Left ventricle myocardium inferior (tissue), 1 donor: ENCODE measurements around the gene CABLES1. TPM values are rescaled to one million over a fixed set of nuclear protein-coding genes. Genes with fewer than 3 reads are reported as not detected.

Experiments used
- DNase-seq: peaks from one replicate; pipeline ENCODE4 v3.0.0-alpha.2; 2020
- H3K27ac ChIP-seq: fragments of 200-600 bp; replicated peaks from 2 replicates; pipeline ENCODE4 v1.8.0; 2021
- H3K27me3 ChIP-seq: fragments of 200-600 bp; 2 replicates; pipeline ENCODE4 v1.8.0; 2021; ENCODE audit warnings: low read depth
- H3K36me3 ChIP-seq: fragments of 200-600 bp; 2 replicates; pipeline ENCODE4 v1.8.0; 2021
- H3K4me1 ChIP-seq: fragments of 200-600 bp; 2 replicates; pipeline ENCODE4 v1.8.0; 2021
- H3K4me3 ChIP-seq: fragments of 200-600 bp; 2 replicates; pipeline ENCODE4 v1.8.0; 2021; ENCODE audit warnings: mild to moderate bottlenecking, moderate library complexity
- H3K9me3 ChIP-seq: fragments of 200-600 bp; replicated peaks from 2 replicates; pipeline ENCODE4 v1.8.0; 2021
- CTCF ChIP-seq: fragments of 200-600 bp; IDR thresholded peaks from 2 replicates; pipeline ENCODE4 v1.8.0; 2021; ENCODE audit warnings: antibody characterized with exemption, mild to moderate bottlenecking, borderline replicate concordance
- intact Hi-C: fragments of 100-400 bp; cut with micrococcal nuclease; formaldehyde crosslinking; loops from one replicate; pipeline ENCODE4 v1.11.0; 2022
- total RNA-seq: library from RNA; stranded (reverse); fragmentation: NEBNext Ultra II Directional; extraction: Animal tissue kit (Norgen Biotek cat#: 25700); gene quantifications from one replicate; pipeline ENCODE4 v1.2.1, GENCODE V29; 2021
- donor health status: DM: no; HTN: yes; CAD: no; lungs with severe emphysema.

CABLES1 gene
- total RNA-seq, 1 donor from 2014 or later: 2.7 TPM

GRCh38 chr18:23189768-23190661 lies 54.7 kb downstream of the CABLES1 start:
- H3K27me3 ChIP-seq: peaks cover under 1% of the 10 kb centered on the region
- H3K36me3 ChIP-seq: no peaks in the 10 kb centered on the region
- no peak overlapping the region for H3K27ac ChIP-seq
- H3K9me3 ChIP-seq: no peaks in the 10 kb centered on the region
- peaks cover 26% of the 10 kb centered on the region for H3K4me1 ChIP-seq
- no peak for TF ChIP-seq CTCF
- no peak overlapping the region for H3K4me3 ChIP-seq
- intact Hi-C loops: no loop called here
- no peak for DNase-seq

GRCh38 chr18:23191232-23191631 lies 55.9 kb downstream of the CABLES1 start:
- intact Hi-C loops: no loop called here
- no peak for DNase-seq
- Histone ChIP-seq H3K4me3 (no peak overlapping the region), H3K9me3 (no peaks in the 10 kb centered on the region), H3K36me3 (no peaks in the 10 kb centered on the region), H3K27me3 (peaks cover 10% of the 10 kb centered on the region), H3K4me1 (peaks cover 26% of the 10 kb centered on the region), H3K27ac (no peak overlapping the region)
- TF ChIP-seq CTCF: no peak

GRCh38 chr18:23193742-23194141 lies 58.5 kb downstream of the CABLES1 start:
- Histone ChIP-seq H3K4me1 (peaks cover 26% of the 10 kb centered on the region), H3K27ac (peak overlapping the region; percentile 61), H3K4me3 (no peak overlapping the region), H3K27me3 (peaks cover 18% of the 10 kb centered on the region), H3K9me3 (no peaks in the 10 kb centered on the region), H3K36me3 (no peaks in the 10 kb centered on the region)
- DNase-seq: no peak
- TF ChIP-seq CTCF: no peak
- intact Hi-C loops: no loop called here

GRCh38 chr18:23194155-23194996 lies 59.1 kb downstream of the CABLES1 start:
- Histone ChIP-seq H3K4me1 (peaks cover 26% of the 10 kb centered on the region), H3K36me3 (no peaks in the 10 kb centered on the region), H3K27ac (peak overlapping the region; percentile 61), H3K4me3 (no peak overlapping the region), H3K9me3 (no peaks in the 10 kb centered on the region), H3K27me3 (peaks cover 19% of the 10 kb centered on the region)
- DNase-seq: no peak
- intact Hi-C loops: no loop called here
- TF ChIP-seq CTCF: no peak

GRCh38 chr18:23194997-23195957 lies 60.0 kb downstream of the CABLES1 start:
- Histone ChIP-seq H3K9me3 (no peaks in the 10 kb centered on the region), H3K27me3 (peaks cover 19% of the 10 kb centered on the region), H3K4me3 (no peak overlapping the region), H3K27ac (peak overlapping the region; percentile 61), H3K36me3 (no peaks in the 10 kb centered on the region), H3K4me1 (peaks cover 26% of the 10 kb centered on the region)
- intact Hi-C loops: no loop called here
- TF ChIP-seq CTCF: no peak
- no peak for DNase-seq
